Transverse colon (tissue), 4 donors: ENCODE results near the gene F2RL3. TPM values are rescaled to one million over a fixed set of nuclear protein-coding genes. Genes with fewer than 3 reads are reported as not detected.

Experiments
- DNase-seq: peaks from one replicate; pipeline ENCODE4 v3.0.0-alpha.2; 2019
- H3K27ac ChIP-seq, 4 donors: fragments of 200-600 bp; sonication (generic); 2 replicates each; pipeline ENCODE4 v1.5.1; 2016 to 2018; ENCODE audit warnings: inconsistent platforms in 4 of 4
- H3K27me3 ChIP-seq: fragments of 200-600 bp; sonication (generic); 2 replicates; pipeline ENCODE4 v1.5.1; 2017; ENCODE audit warnings: inconsistent platforms
- H3K36me3 ChIP-seq, 4 donors: fragments of 200-600 bp; sonication (generic); 2 replicates each; pipeline ENCODE4 v1.5.1; 2017 to 2019; ENCODE audit warnings: inconsistent platforms in 4 of 4
- H3K4me1 ChIP-seq, 4 donors: fragments of 200-600 bp; sonication (generic); 2 replicates each; pipeline ENCODE4 v1.5.1; 2017 to 2020; ENCODE audit warnings: inconsistent platforms in 4 of 4
- H3K4me3 ChIP-seq, 4 donors: fragments of 200-600 bp; sonication (generic); 1 replicate in 1 of 4; 2 replicates in 3 of 4; pipeline versions ENCODE4 v1.5.1 to v1.6.1; 2017 to 2019; ENCODE audit warnings: inconsistent platforms in 4 of 4
- H3K9me3 ChIP-seq, 2 donors: fragments of 200-600 bp; sonication (generic); 2 replicates each; pipeline ENCODE4 v1.5.1; 2017 to 2019; ENCODE audit warnings: inconsistent platforms in 2 of 2
- EP300 ChIP-seq: sonication (generic); formaldehyde crosslinking; IDR thresholded peaks from one replicate; pipeline ENCODE4 v1.6.1; 2017; ENCODE audit warnings: antibody characterized with exemption, low read depth
- POLR2A ChIP-seq: fragments of 450-650 bp; IDR thresholded peaks from one replicate; pipeline ENCODE4 v1.6.1; 2016; ENCODE audit warnings: antibody characterized with exemption, mild to moderate bottlenecking, moderate library complexity
- POLR2AphosphoS5 ChIP-seq, 3 donors: sonication (generic); formaldehyde crosslinking; IDR thresholded peaks; one replicate each; pipeline ENCODE4 v1.6.1; 2016; ENCODE audit warnings: antibody characterized with exemption in 3 of 3
- WGBS, 2 donors: methylation state at CpG; one replicate each; pipeline ENCODE4 v1.1.5; 2018; ENCODE audit warnings: low coverage in 1 of 2; 5-methylcytosine and 5-hydroxymethylcytosine counted together
- in situ Hi-C, 4 donors: fragments of 200-750 bp; cut with MboI; loops; one replicate each; pipeline versions ENCODE4 v1.15.0 to v1.15.1; 2017; ENCODE audit warnings: low sequenced_read_pairs in 3 of 4, low pct_ligation_motif_present in 1 of 4, low pct_unique_long_range_greater_than_20kb in 1 of 4
- intact Hi-C: fragments of 100-400 bp; cut with DNase I; formaldehyde crosslinking; loops from one replicate; pipeline ENCODE4 v1.15.1; 2023; ENCODE audit warnings: low total_unique reads
- total RNA-seq, 4 donors: library from RNA; depleted of rRNA; stranded (reverse); fragments of >200 nt; gene quantifications; one replicate each; pipeline ENCODE4 v1.1.0, GENCODE V29; 2016
- TF ChIP-seq, protein P1 (sequence below), 5 experiments: fragments of 200-600 bp in 3 of 5; fragments of 450-650 bp in 2 of 5; sonication (generic) in 3 of 5; IDR thresholded peaks; 1 replicate in 2 of 5; 2 replicates in 3 of 5; pipeline ENCODE4 v1.5.1; 2016 to 2017; ENCODE audit warnings: antibody characterized with exemption in 5 of 5, inconsistent platforms in 3 of 5, mild to moderate bottlenecking in 2 of 5, moderate library complexity in 1 of 5

Gene F2RL3
- total RNA-seq, 4 donors from 2014 or later: 2.2 to 22.7 (median 9.1) TPM

DNA sequence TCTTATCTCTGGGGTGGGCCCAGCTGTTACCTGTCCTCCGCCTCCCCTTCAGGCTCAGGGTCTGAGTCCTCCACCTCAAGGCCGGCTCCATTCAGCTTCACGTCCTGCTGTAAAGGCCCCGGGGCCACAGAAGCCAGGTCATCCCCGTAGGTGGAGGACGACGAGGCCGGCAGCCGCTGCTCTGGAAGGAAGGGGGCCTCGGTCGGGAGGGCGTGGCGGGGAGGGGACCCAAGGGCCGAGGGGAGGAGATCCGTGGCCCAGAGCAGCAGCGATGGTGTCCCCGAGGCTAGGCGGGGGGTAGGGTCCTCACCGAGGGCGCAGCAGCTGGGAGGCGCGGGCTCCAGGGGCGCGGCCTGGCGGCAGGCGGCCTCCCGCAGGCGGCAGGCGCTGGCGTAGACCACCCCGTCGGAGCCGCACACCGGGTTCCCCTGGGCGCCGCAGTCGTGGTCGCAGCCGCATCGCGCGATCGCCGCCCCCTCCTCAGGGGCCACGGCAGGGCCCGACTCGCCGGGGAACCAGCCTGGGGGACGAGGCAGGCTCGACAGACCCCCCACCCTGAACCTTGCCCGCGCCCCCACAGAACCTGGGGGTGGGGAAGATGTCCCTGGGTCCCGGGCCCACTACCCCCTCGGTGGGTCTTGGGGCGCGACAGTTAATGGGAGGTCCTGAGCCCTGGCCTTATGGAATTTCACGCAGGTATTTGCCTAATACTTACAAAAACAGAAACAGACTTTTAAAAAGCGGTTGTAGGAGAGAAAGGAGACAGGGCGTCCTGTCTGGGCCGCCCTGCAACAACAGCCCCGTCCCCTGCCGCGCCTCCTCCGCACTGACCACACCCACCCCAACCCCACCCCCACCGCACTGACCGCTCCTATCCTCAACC lies 7.6 kb downstream of the F2RL3 start:
- 2% methylated on average over 32 of the region's 66 CpGs; no CpG with 5 or more reads in 1 of the 2 donors for WGBS, 2 donors
- H3K4me3 ChIP-seq: peak overlapping the region; percentile 43 to 57 (median 44)
- intact Hi-C loops (no loop called here), in situ Hi-C loops (no loop called here)
- peak; percentile 37 for DNase-seq
- no peaks in the 10 kb centered on the region for H3K36me3 ChIP-seq
- no peaks in the 10 kb centered on the region for H3K27me3 ChIP-seq
- H3K4me1 ChIP-seq: peaks cover 0 to 30% (median 11%) of the 10 kb centered on the region in 4 donors
- H3K9me3 ChIP-seq: no peaks in the 10 kb centered on the region
- TF ChIP-seq POLR2AphosphoS5 (IDR thresholded peaks at IDR 0.05): peak; percentile 44 to 60 (median 47)
- TF ChIP-seq POLR2A: peak; percentile 65
- TF ChIP-seq, protein P1, sequence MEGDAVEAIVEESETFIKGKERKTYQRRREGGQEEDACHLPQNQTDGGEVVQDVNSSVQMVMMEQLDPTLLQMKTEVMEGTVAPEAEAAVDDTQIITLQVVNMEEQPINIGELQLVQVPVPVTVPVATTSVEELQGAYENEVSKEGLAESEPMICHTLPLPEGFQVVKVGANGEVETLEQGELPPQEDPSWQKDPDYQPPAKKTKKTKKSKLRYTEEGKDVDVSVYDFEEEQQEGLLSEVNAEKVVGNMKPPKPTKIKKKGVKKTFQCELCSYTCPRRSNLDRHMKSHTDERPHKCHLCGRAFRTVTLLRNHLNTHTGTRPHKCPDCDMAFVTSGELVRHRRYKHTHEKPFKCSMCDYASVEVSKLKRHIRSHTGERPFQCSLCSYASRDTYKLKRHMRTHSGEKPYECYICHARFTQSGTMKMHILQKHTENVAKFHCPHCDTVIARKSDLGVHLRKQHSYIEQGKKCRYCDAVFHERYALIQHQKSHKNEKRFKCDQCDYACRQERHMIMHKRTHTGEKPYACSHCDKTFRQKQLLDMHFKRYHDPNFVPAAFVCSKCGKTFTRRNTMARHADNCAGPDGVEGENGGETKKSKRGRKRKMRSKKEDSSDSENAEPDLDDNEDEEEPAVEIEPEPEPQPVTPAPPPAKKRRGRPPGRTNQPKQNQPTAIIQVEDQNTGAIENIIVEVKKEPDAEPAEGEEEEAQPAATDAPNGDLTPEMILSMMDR (IDR thresholded peaks at IDR 0.05): no peak
- no peak for TF ChIP-seq EP300
- H3K27ac ChIP-seq: peak overlapping the region; percentile 72 to 80 (median 78)

DNA sequence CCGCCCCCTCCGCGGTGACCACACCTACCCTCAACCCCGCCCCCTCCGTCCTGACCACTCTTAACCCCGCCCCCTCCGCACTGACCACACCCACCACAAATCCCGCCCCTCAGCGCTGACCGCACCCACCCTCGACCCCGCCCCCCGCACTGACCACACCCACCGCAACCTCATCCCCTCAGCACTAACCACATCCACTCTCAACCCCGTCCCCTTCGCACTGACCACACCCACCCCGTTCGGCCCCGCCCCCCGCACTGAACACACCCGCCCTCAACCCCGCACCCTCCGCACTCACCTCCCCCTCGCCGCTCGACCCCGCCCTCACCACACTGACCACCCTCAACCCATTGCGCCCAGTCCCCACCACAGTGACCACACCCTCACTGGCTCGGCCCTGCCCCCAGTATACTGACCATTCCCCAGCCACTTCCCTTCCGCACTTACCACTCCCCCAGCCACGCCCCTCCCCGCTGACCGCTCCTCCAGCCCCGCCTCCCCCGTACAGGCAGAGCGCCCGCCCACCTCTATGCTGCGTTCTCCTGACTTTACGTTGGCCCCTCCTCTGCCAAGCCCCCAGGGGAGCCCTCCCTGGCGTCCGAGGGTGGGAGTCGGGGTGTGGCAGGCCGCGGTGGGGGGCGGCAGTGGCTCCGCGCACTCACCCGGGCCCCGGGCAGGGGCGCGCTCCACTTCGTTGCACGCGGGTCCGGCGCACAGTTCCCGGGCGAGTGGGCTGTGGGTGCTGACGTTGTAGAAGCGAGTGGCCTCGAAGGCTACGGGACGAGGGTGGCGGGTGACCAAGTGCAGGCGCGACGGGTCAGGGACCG lies 8.4 kb downstream of the F2RL3 start:
- in situ Hi-C loops: no loop called here

GRCh38 chr19:16897856-16898161 lies 9.0 kb downstream of the F2RL3 start:
- DNase-seq: peak; percentile 47
- Histone ChIP-seq H3K36me3 (no peaks in the 10 kb centered on the region), H3K9me3 (no peaks in the 10 kb centered on the region), H3K27me3 (no peaks in the 10 kb centered on the region), H3K4me3 (peak overlapping the region; percentile 37 to 57 (median 46)), H3K4me1 (peaks cover 0 to 30% (median 11%) of the 10 kb centered on the region in 4 donors), H3K27ac (peak overlapping the region; percentile 75 to 81 (median 78))
- TF ChIP-seq, protein P1 (IDR thresholded peaks at IDR 0.05): no peak
- intact Hi-C loops: no loop called here
- in situ Hi-C loops: no loop called here
- WGBS, 2 donors: 0 to 42% methylated on average over 3 to 27 of the region's 30 CpGs

More for the DNA sequence above, 8.4 kb downstream of the F2RL3 start:
- TF ChIP-seq POLR2A (peak; percentile 50), EP300 (no peak), POLR2AphosphoS5 (IDR thresholded peaks at IDR 0.05) (no peak)
- TF ChIP-seq, protein P1 (IDR thresholded peaks at IDR 0.05): no peak
- Histone ChIP-seq H3K27ac (peak overlapping the region; percentile 75 to 81 (median 78)), H3K4me3 (peak overlapping the region; percentile 37 to 57 (median 46)), H3K27me3 (no peaks in the 10 kb centered on the region), H3K4me1 (peaks cover 0 to 30% (median 11%) of the 10 kb centered on the region in 4 donors), H3K9me3 (no peaks in the 10 kb centered on the region), H3K36me3 (no peaks in the 10 kb centered on the region)
- peak; percentile 95 for DNase-seq
- intact Hi-C loops: no loop called here
- 0 to 7% methylated on average over 2 to 20 of the region's 68 CpGs for WGBS, 2 donors

DNA sequence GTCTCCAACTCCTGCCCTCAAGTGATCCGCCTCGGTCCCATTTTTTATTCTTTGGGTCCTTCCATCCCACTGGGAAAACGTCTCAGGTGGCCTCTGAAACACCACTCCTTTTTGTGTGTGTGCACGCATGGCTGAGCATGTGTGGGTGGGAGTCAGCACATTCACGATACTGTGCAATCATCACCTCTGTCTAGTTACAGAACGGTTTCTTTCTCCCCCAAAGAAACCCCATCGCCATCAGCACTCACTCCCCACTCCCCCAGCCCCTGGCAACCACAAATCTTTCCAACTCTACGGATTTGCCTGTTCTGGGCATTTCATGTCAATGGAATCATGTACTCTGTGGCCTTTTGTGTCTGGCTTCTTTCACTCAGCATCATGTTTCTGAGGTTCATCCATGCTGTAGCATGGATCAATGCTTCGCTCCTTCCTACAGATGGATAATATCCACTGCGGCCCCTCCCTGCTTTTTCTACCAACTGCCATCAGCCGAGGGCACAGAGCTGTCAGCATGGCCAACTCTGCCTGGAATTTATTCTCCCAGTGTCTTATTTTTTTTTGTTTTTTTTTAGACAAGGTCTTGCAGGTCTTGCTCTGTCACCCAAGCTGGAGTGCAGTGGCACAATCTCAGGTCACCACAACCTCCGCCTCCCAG lies 9.7 kb downstream of the F2RL3 start:
- Histone ChIP-seq H3K36me3 (no peaks in the 10 kb centered on the region), H3K27me3 (no peaks in the 10 kb centered on the region), H3K4me3 (no peak overlapping the region), H3K9me3 (no peaks in the 10 kb centered on the region), H3K4me1 (peaks cover 0 to 27% (median 11%) of the 10 kb centered on the region in 4 donors), H3K27ac (peak overlapping the region in 1 of 4 donors; percentile 76)
- TF ChIP-seq, protein P1 (IDR thresholded peaks at IDR 0.05): no peak
- TF ChIP-seq POLR2AphosphoS5 (IDR thresholded peaks at IDR 0.05) (no peak), EP300 (no peak), POLR2A (no peak)
- DNase-seq: no peak
- WGBS, 2 donors: 82 to 84% methylated on average over 8 to 12 of the region's 12 CpGs
- intact Hi-C loops (no loop called here), in situ Hi-C loops (no loop called here)
